Glutamatergic neuron (in vitro differentiated cells): ENCODE measurements around the gene CTXND1. TPM values are rescaled to one million over a fixed set of nuclear protein-coding genes. Genes with fewer than 3 reads are reported as not detected.

Experiments
- DNase-seq: peaks from one replicate; pipeline ENCODE4 v3.0.0; 2022
- H3K27ac Mint-ChIP-seq: one replicate; pipeline ENCODE4 v1.8.0; 2020; ENCODE audit warnings: mild to moderate bottlenecking, mixed read lengths, inconsistent platforms; ENCODE audit not compliant: unreplicated experiment
- H3K27me3 Mint-ChIP-seq: one replicate; pipeline ENCODE4 v1.8.0; 2020; ENCODE audit warnings: mild to moderate bottlenecking, moderate library complexity, mixed read lengths, inconsistent platforms; ENCODE audit not compliant: unreplicated experiment
- H3K36me3 Mint-ChIP-seq: one replicate; pipeline ENCODE4 v1.8.0; 2020; ENCODE audit warnings: mild to moderate bottlenecking, mixed read lengths, inconsistent platforms; ENCODE audit not compliant: unreplicated experiment
- H3K4me1 Mint-ChIP-seq: one replicate; pipeline ENCODE4 v1.8.0; 2020; ENCODE audit warnings: mild to moderate bottlenecking, low read depth, mixed read lengths, inconsistent platforms; ENCODE audit not compliant: unreplicated experiment
- H3K4me3 Mint-ChIP-seq: one replicate; pipeline ENCODE4 v1.8.0; 2020; ENCODE audit warnings: mild to moderate bottlenecking, mixed read lengths, inconsistent platforms; ENCODE audit not compliant: unreplicated experiment
- H3K9me3 Mint-ChIP-seq: one replicate; pipeline ENCODE4 v1.8.0; 2020; ENCODE audit warnings: mild to moderate bottlenecking, moderate library complexity, mixed read lengths, inconsistent platforms; ENCODE audit not compliant: unreplicated experiment
- total RNA-seq: library from RNA; stranded (reverse); fragmentation: NEBNext Ultra II Directional; extraction: Animal tissue kit (Norgen Biotek cat#: 25700); gene quantifications from one replicate; pipeline ENCODE4 v1.2.1, GENCODE V29; 2021; ENCODE audit not compliant: unreplicated experiment
- TF ChIP-seq, protein P1 (sequence below): fragments of 200-600 bp; sonication (generic); IDR thresholded peaks from one replicate; pipeline ENCODE4 v1.5.0; 2021; ENCODE audit not compliant: partially characterized antibody, unreplicated experiment

CTXND1 gene
- total RNA-seq, 1 donor from 2014 or later: 0.39 TPM

- no peaks in the 10 kb centered on the region for H3K27me3 Mint-ChIP-seq
- TF ChIP-seq, protein P1, sequence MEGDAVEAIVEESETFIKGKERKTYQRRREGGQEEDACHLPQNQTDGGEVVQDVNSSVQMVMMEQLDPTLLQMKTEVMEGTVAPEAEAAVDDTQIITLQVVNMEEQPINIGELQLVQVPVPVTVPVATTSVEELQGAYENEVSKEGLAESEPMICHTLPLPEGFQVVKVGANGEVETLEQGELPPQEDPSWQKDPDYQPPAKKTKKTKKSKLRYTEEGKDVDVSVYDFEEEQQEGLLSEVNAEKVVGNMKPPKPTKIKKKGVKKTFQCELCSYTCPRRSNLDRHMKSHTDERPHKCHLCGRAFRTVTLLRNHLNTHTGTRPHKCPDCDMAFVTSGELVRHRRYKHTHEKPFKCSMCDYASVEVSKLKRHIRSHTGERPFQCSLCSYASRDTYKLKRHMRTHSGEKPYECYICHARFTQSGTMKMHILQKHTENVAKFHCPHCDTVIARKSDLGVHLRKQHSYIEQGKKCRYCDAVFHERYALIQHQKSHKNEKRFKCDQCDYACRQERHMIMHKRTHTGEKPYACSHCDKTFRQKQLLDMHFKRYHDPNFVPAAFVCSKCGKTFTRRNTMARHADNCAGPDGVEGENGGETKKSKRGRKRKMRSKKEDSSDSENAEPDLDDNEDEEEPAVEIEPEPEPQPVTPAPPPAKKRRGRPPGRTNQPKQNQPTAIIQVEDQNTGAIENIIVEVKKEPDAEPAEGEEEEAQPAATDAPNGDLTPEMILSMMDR: no peak
- H3K27ac Mint-ChIP-seq: no peak overlapping the region
- no peak for DNase-seq
- H3K9me3 Mint-ChIP-seq: peaks cover 2% of the 10 kb centered on the region
- H3K4me3 Mint-ChIP-seq: no peak overlapping the region
- H3K36me3 Mint-ChIP-seq: no peaks in the 10 kb centered on the region
- no peaks in the 10 kb centered on the region for H3K4me1 Mint-ChIP-seq
Measured at GRCh38 chr15:80168421-80168820, 83.6 kb downstream of the CTXND1 start.

DNA sequence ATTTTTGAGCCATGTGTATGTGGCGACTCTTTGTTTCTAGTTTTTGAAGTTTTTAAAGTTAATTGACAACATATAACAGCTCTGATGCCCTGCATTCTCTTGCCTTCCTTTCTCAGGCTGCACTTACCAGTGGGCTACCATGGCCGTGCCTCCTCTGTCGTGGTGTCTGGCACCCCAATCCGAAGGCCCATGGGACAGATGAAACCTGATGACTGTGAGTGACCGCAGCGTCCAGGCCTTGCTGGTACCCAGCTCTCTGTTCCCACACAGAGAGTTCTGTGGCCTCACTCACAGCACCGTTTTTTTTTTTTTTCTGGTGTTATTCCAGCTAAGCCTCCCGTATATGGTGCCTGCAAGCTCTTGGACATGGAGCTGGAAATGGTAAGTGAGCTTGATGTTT, 84.1 kb downstream of the CTXND1 start:
- TF ChIP-seq, protein P1: no peak
- DNase-seq: no peak
- H3K27me3 Mint-ChIP-seq: no peaks in the 10 kb centered on the region
- peaks cover 2% of the 10 kb centered on the region for H3K9me3 Mint-ChIP-seq
- no peaks in the 10 kb centered on the region for H3K36me3 Mint-ChIP-seq
- no peak overlapping the region for H3K4me3 Mint-ChIP-seq
- H3K27ac Mint-ChIP-seq: no peak overlapping the region
- no peaks in the 10 kb centered on the region for H3K4me1 Mint-ChIP-seq

GRCh38 chr15:80163897-80164296, 88.1 kb downstream of the CTXND1 start:
- no peaks in the 10 kb centered on the region for H3K27me3 Mint-ChIP-seq
- no peaks in the 10 kb centered on the region for H3K9me3 Mint-ChIP-seq
- peaks cover 2% of the 10 kb centered on the region for H3K4me1 Mint-ChIP-seq
- H3K36me3 Mint-ChIP-seq: no peaks in the 10 kb centered on the region
- no peak for DNase-seq
- TF ChIP-seq, protein P1: no peak
- H3K4me3 Mint-ChIP-seq: no peak overlapping the region
- no peak overlapping the region for H3K27ac Mint-ChIP-seq

DNA sequence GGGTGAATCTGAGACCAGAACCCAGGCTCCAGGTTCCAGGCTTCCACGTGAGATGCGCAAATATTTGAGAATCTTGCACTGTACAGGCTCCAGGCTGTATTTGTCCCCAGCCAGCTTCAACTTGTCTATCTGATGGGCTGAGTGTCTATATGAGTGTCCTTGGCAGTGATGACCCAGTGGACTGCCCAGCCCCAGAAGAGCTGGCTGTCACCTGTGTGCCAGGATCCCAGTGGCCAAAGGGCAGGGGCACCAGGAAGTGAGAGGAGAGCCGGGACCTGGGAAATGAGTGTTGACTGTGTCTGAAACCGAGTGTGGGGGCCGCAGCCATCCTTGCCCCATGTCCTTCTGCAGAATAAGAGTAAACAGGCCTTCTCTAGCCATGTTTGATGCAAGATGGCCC, 88.8 kb downstream of the CTXND1 start:
- Mint-ChIP-seq H3K4me1 (peaks cover 2% of the 10 kb centered on the region), H3K27ac (no peak overlapping the region), H3K27me3 (no peaks in the 10 kb centered on the region), H3K36me3 (no peaks in the 10 kb centered on the region), H3K4me3 (no peak overlapping the region), H3K9me3 (no peaks in the 10 kb centered on the region)
- DNase-seq: no peak
- TF ChIP-seq, protein P1: no peak

DNA sequence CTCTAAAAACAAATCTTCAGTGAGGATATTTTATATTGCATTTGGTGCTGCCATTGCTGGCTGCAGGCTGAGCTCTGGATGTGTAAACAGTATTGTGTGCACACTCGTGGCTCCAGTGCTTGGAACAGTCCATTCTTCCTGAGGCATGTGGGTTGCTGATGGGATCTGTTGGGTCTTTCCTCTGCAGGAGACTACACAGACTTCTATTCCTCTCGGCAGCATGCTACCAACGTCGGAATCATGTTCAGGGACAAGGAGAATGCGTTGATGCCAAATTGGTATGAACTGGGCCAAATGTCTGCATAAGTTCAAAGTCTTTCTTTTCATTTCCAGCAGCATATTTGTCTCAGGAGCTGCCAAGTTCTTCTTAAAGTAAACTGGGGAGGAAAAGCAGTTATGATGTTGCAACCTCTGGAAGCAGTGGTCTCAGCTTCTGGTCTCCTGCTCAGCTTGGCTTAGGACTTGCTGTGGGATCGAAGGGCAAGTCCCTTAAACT, 89.9 kb downstream of the CTXND1 start:
- Mint-ChIP-seq H3K4me3 (no peak overlapping the region), H3K27ac (no peak overlapping the region), H3K27me3 (no peaks in the 10 kb centered on the region), H3K9me3 (no peaks in the 10 kb centered on the region), H3K36me3 (no peaks in the 10 kb centered on the region), H3K4me1 (peaks cover 2% of the 10 kb centered on the region)
- DNase-seq: no peak
- TF ChIP-seq, protein P1: no peak
